NT2/D1 (cell line): ENCODE data around the gene PRDX5.

Experiments used
- SUZ12 ChIP-seq: IDR thresholded peaks from 2 replicates; pipeline ENCODE4 v1.6.1; 2011; ENCODE audit not compliant: insufficient read length, insufficient read depth; ENCODE audit errors: extremely low read depth
- YY1 ChIP-seq: IDR thresholded peaks from 2 replicates; pipeline ENCODE4 v1.6.1; 2011; ENCODE audit not compliant: insufficient read length, insufficient read depth

DNA sequence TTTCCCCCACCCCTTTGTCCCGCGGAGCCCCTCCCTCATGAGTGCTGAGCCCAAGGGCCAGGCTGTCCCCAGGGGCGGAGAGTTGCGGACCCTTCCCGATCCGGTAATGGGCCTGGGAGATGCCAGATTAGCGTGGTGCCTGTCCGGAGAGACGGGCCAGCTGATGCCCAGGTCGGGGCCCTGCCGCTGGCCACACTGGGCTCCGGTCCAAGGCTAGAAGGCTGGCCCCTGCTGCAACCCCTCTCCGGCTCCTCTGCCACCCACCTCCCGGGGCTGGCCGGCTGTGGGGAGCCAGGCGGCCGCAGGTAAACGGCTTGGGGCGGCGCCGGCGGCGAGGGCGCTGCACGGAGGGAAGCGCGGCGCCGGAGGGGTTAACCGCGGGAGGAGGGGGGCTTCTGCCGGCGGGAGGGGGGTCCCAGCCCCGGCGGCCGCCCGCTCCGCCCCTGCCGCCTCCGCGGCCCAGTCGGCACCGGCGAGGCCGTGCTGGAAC lies 26.6 kb upstream of the PRDX5 start, which contains the start of gene KCNK4:
- TF ChIP-seq SUZ12 (peak; percentile 88), YY1 (no peak)
